GM19372 (cell line): ENCODE measurements around the gene RGS7.
A peak's percentile ranks its signal among the peaks of the same experiment; 100 is the strongest.
"Not testable (repeated sequence)": the region's sequence is repeated elsewhere in the genome, so short reads cannot be mapped to it uniquely, and the experiment has no call there.

Experiments used
- ATAC-seq: cut with Tn5 transposase; IDR thresholded peaks from one replicate; pipeline ENCODE4 v1.9.1; 2021; ENCODE audit warnings: mild to moderate bottlenecking, low read depth, moderate library complexity; ENCODE audit not compliant: unreplicated experiment

RGS7 gene

GRCh38 chr1:240946926-240947325 is 410.1 kb downstream of the RGS7 start:
- no peak for ATAC-seq

GRCh38 chr1:240942901-240943300 is 414.1 kb downstream of the RGS7 start:
- no peak for ATAC-seq

GRCh38 chr1:240941701-240942370 is 415.2 kb downstream of the RGS7 start:
- no peak for ATAC-seq

- ATAC-seq = no peak
These were observed 419.9 kb downstream of the RGS7 start for GRCh38 chr1:240936911-240937668.

GRCh38 chr1:240935920-240936319 is 421.1 kb downstream of the RGS7 start:
- ATAC-seq = no peak

- ATAC-seq = no peak
These were observed 426.0 kb downstream of the RGS7 start for GRCh38 chr1:240931031-240931430.

GRCh38 chr1:240928265-240928664 is 428.7 kb downstream of the RGS7 start:
- ATAC-seq = no peak

GRCh38 chr1:240927821-240928220 is 429.2 kb downstream of the RGS7 start:
- no peak for ATAC-seq

- no peak for ATAC-seq
These were observed 431.7 kb downstream of the RGS7 start for GRCh38 chr1:240925273-240925672.

- no peak for ATAC-seq
These were observed 439.0 kb downstream of the RGS7 start for GRCh38 chr1:240917976-240918375.

- ATAC-seq = no peak
These were observed 442.5 kb downstream of the RGS7 start for GRCh38 chr1:240914506-240914905.

GRCh38 chr1:240912821-240913220 is 444.2 kb downstream of the RGS7 start:
- no peak for ATAC-seq

GRCh38 chr1:240909701-240910457 is 447.1 kb downstream of the RGS7 start:
- no peak for ATAC-seq

- ATAC-seq = no peak
These were observed 450.5 kb downstream of the RGS7 start for GRCh38 chr1:240906477-240906876.

- ATAC-seq = no peak
These were observed 451.7 kb downstream of the RGS7 start for GRCh38 chr1:240905225-240905765.

- ATAC-seq = not testable (repeated sequence)
These were observed 461.6 kb downstream of the RGS7 start for GRCh38 chr1:240895424-240895823.

- ATAC-seq = no peak
These were observed 468.3 kb downstream of the RGS7 start for GRCh38 chr1:240888787-240889048.

GRCh38 chr1:240888039-240888786 is 468.8 kb downstream of the RGS7 start:
- ATAC-seq = peak; percentile 64

- ATAC-seq = no peak
These were observed 473.5 kb downstream of the RGS7 start for GRCh38 chr1:240883490-240883889.

GRCh38 chr1:240882656-240883308 is 474.2 kb downstream of the RGS7 start:
- ATAC-seq = not testable (repeated sequence)
